Motor neuron (in vitro differentiated cells): ENCODE data around the gene CALHM6. TPM values are rescaled to one million over a fixed set of nuclear protein-coding genes. Genes with fewer than 3 reads are reported as not detected.
A peak's percentile ranks its signal among the peaks of the same experiment; 100 is the strongest.
"Not testable (repeated sequence)": the region's sequence is repeated elsewhere in the genome, so short reads cannot be mapped to it uniquely, and the experiment has no call there.

Source experiments
- ATAC-seq, 8 experiments: fragments of 200-7000 bp; cut with Tn5 transposase; replicated peaks in 6 of 8; 2 replicates each; pipeline ENCODE4 v1.8.0; 2021; ENCODE audit warnings: mild to moderate bottlenecking in 8 of 8, moderate library complexity in 8 of 8
- H3K27ac ChIP-seq, 2 donors: fragments of 250-450 bp; sonication (Bioruptor Pico); 2 replicates each; pipeline ENCODE4 v1.9.0; 2021; ENCODE audit warnings: antibody characterized with exemption in 2 of 2, mild to moderate bottlenecking in 2 of 2, moderate library complexity in 1 of 2
- H3K4me1 ChIP-seq, 2 donors: fragments of 250-450 bp; sonication (Bioruptor Pico); replicated peaks in 1 of 2; 2 replicates each; pipeline ENCODE4 v1.6.1; 2021; ENCODE audit warnings: antibody characterized with exemption in 2 of 2, mild to moderate bottlenecking in 2 of 2, moderate library complexity in 1 of 2
- H3K4me3 ChIP-seq, 5 donors: fragments of 250-450 bp; sonication (Bioruptor Pico); 2 replicates each; pipeline ENCODE4 v1.9.0; 2021; ENCODE audit warnings: antibody characterized with exemption in 5 of 5, mild to moderate bottlenecking in 5 of 5, moderate library complexity in 4 of 5
- WGBS, 10 experiments: fragments of 450-650 bp; shearing (Covaris generic); methylation state at CpG; one replicate each; pipeline ENCODE4 v1.0.0; 2022; 5-methylcytosine and 5-hydroxymethylcytosine counted together
- in situ Hi-C, 9 experiments: fragments of 400-800 bp; cut with MboI; loops; one replicate each; pipeline ENCODE4 v1.15.0; 2021; ENCODE audit warnings: low sequenced_read_pairs in 9 of 9, low pct_unique_long_range_greater_than_20kb in 2 of 9; ENCODE audit not compliant: unreplicated experiment in 9 of 9
- total RNA-seq, 8 experiments: library from RNA; unstranded; fragments of 300-600 nt; gene quantifications; 2 replicates each; pipeline versions ENCODE4 v1.2.3 to v1.2.4, GENCODE V29; 2022

Gene CALHM6
- total RNA-seq, 8 experiments from 2014 or later: 0.43 to 3.4 (median 1.4) TPM; not detected in 1

GRCh38 chr6:116495161-116495560, 34.0 kb downstream of the CALHM6 start:
- WGBS, 10 experiments: 20 to 100% (median 96%) methylated on average over 1 of the region's 1 CpG
- ATAC-seq, in situ Hi-C loops, H3K27ac ChIP-seq, H3K4me3 ChIP-seq: not testable (repeated sequence)
- peaks cover 3 to 12% of the 10 kb centered on the region in 2 donors for H3K4me1 ChIP-seq

GRCh38 chr6:116497113-116497676, 36.0 kb downstream of the CALHM6 start:
- 6 to 80% (median 67%) methylated on average over 1 to 3 of the region's 3 CpGs; no CpG with 5 or more reads in 1 of the 10 experiments for WGBS, 10 experiments
- ATAC-seq: peak in 3 of 8 experiments; percentile 24 to 53 (median 51)
- in situ Hi-C loops: no loop called here

GRCh38 chr6:116500969-116501433, 39.8 kb downstream of the CALHM6 start:
- WGBS, 10 experiments: 29 to 89% (median 86%) methylated on average over 2 to 7 of the region's 9 CpGs; no CpG with 5 or more reads in 4 of the 10 experiments
- H3K27ac ChIP-seq: no peak overlapping the region
- H3K4me1 ChIP-seq: peaks cover 3 to 12% of the 10 kb centered on the region in 2 donors
- in situ Hi-C loops: no loop called here
- no peak overlapping the region for H3K4me3 ChIP-seq
- ATAC-seq: peak in 3 of 8 experiments; percentile 32 to 84 (median 50)

More at GRCh38 chr6:116497113-116497676, 36.0 kb downstream of the CALHM6 start:
- peaks cover 3 to 12% of the 10 kb centered on the region in 2 donors for H3K4me1 ChIP-seq
- H3K4me3 ChIP-seq: no peak overlapping the region
- no peak overlapping the region for H3K27ac ChIP-seq

GRCh38 chr6:116507324-116507723, 46.1 kb downstream of the CALHM6 start:
- no peak overlapping the region for H3K27ac ChIP-seq
- in situ Hi-C loops: no loop called here
- peaks cover 0 to 3% of the 10 kb centered on the region in 2 donors for H3K4me1 ChIP-seq
- ATAC-seq: no peak
- no peak overlapping the region for H3K4me3 ChIP-seq
- WGBS, 10 experiments: 20 to 90% (median 67%) methylated on average over 1 to 3 of the region's 3 CpGs; no CpG with 5 or more reads in 2 of the 10 experiments

GRCh38 chr6:116508527-116508926, 47.4 kb downstream of the CALHM6 start:
- no peak for ATAC-seq
- peaks cover 0 to 3% of the 10 kb centered on the region in 2 donors for H3K4me1 ChIP-seq
- no peak overlapping the region for H3K27ac ChIP-seq
- no peak overlapping the region for H3K4me3 ChIP-seq
- in situ Hi-C loops: no loop called here

- WGBS, 10 experiments: 0 to 80% (median 51%) methylated on average over 3 to 10 of the region's 10 CpGs; no CpG with 5 or more reads in 2 of the 10 experiments
- Histone ChIP-seq H3K27ac (no peak within 1 kb of the TSS), H3K4me1 (peaks cover 0 to 3% of the 10 kb centered on the region in 2 donors), H3K4me3 (no peak within 1 kb of the TSS)
- in situ Hi-C loops: no loop called here
- ATAC-seq: peak in 6 of 8 experiments; percentile 16 to 94 (median 70)
Observed at GRCh38 chr6:116511424-116512110, 50.4 kb downstream of the CALHM6 start, which contains the start of gene CALHM5. CALHM5 (plus strand) TSS chr6:116511639; CDS start chr6:116511697, 58 bp downstream.

- in situ Hi-C loops: no loop called here
- 9 to 100% (median 90%) methylated on average over 1 to 4 of the region's 4 CpGs for WGBS, 10 experiments
- ATAC-seq: peak in 3 of 8 experiments; percentile 15 to 29 (median 17)
- Histone ChIP-seq H3K4me1 (peaks cover 0 to 3% of the 10 kb centered on the region in 2 donors), H3K4me3 (no peak overlapping the region), H3K27ac (no peak overlapping the region)
Observed at GRCh38 chr6:116512111-116512559, 51.0 kb downstream of the CALHM6 start.

GRCh38 chr6:116512734-116513133, 51.6 kb downstream of the CALHM6 start:
- in situ Hi-C loops: no loop called here
- Histone ChIP-seq H3K27ac (no peak overlapping the region), H3K4me3 (no peak overlapping the region), H3K4me1 (peaks cover 5 to 6% of the 10 kb centered on the region in 2 donors)
- ATAC-seq: no peak

Other genes with a start within 250 kb of the CALHM6 start
- gene TSPYL4, start 207.3 kb upstream of the CALHM6 start, total RNA-seq: 10 to 100 TPM; 17.2 to 78.0 (median 60.3) TPM
- gene TSPYL1, start 181.4 kb upstream of the CALHM6 start, total RNA-seq: 100 to 1,000 TPM in 1 of 8 experiments, 10 to 100 TPM in 7; 44.9 to 103 (median 70.5) TPM
- gene DSE, start 90.4 kb upstream of the CALHM6 start, total RNA-seq: 10 to 100 TPM in 5 of 8 experiments, 1 to 10 TPM in 3; 6.3 to 39.8 (median 15.8) TPM
- 1 to 10 TPM in 4 of 8 experiments, under 1 TPM in 4; 0.05 to 6.6 (median 0.70) TPM for gene CALHM5, start 50.3 kb downstream of the CALHM6 start, total RNA-seq
- gene TRAPPC3L, start 84.3 kb downstream of the CALHM6 start, total RNA-seq: under 1 TPM in 4 of 8 experiments, not detected in 4; 0.09 to 0.36 (median 0.23) TPM
- 1 to 10 TPM in 1 of 8 experiments, under 1 TPM in 3, not detected in 4; 0.16 to 2.3 (median 0.35) TPM for gene CALHM4, start 92.4 kb downstream of the CALHM6 start, total RNA-seq
- gene RWDD1, start 110.1 kb downstream of the CALHM6 start, total RNA-seq: 10 to 100 TPM; 39.5 to 53.6 (median 45.1) TPM
- gene RSPH4A, start 155.1 kb downstream of the CALHM6 start, total RNA-seq: 10 to 100 TPM in 1 of 8 experiments, 1 to 10 TPM in 4, under 1 TPM in 3; 0.59 to 30.4 (median 1.2) TPM
- gene ZUP1, start 207.4 kb downstream of the CALHM6 start, total RNA-seq: 10 to 100 TPM; 15.1 to 27.6 (median 20.1) TPM
- gene KPNA5, start 219.8 kb downstream of the CALHM6 start, total RNA-seq: 10 to 100 TPM in 6 of 8 experiments, 1 to 10 TPM in 2; 2.8 to 37.7 (median 23.1) TPM